Fibroblast of skin of scalp (primary cell): ENCODE measurements around the gene NOTCH2. TPM values are rescaled to one million over a fixed set of nuclear protein-coding genes. Genes with fewer than 3 reads are reported as not detected.
A peak's percentile ranks its signal among the peaks of the same experiment; 100 is the strongest.
"Not testable (repeated sequence)": the region's sequence is repeated elsewhere in the genome, so short reads cannot be mapped to it uniquely, and the experiment has no call there.

ENCODE experiments used
- DNase-seq: peaks from one replicate; pipeline ENCODE4 v3.0.0-alpha.2; 2013
- polyA plus RNA-seq, 2 experiments: library from polyadenylated mRNA; unstranded; fragments of 120-200 nt; gene quantifications; one replicate each; pipeline ENCODE4 v1.2.1, GENCODE V29; 2013; ENCODE audit not compliant: insufficient read length in 2 of 2

NOTCH2 gene
- polyA plus RNA-seq (2013, experiment 1 of 2; ENCODE audit: insufficient read length): 60.9 TPM
- 66.0 TPM for polyA plus RNA-seq (2013, experiment 2 of 2; ENCODE audit: insufficient read length)

GRCh38 chr1:120069067-120069919 lies at the start of gene NOTCH2:
TSS of gene NOTCH2 (minus strand) at chr1:120069662. CDS start at chr1:120069406, 256 bp downstream.
- peak; percentile 37 for DNase-seq

GRCh38 chr1:120117371-120118177 lies 48.1 kb upstream of the NOTCH2 start:
- DNase-seq: not testable (repeated sequence)

GRCh38 chr1:120116094-120116493 lies 46.6 kb upstream of the NOTCH2 start:
- DNase-seq: peak; percentile 35

- not testable (repeated sequence) for DNase-seq
These were observed 43.7 kb upstream of the NOTCH2 start for GRCh38 chr1:120113134-120113533.

GRCh38 chr1:120112212-120112611 lies 42.8 kb upstream of the NOTCH2 start:
- not testable (repeated sequence) for DNase-seq

- not testable (repeated sequence) for DNase-seq
These were observed 42.3 kb upstream of the NOTCH2 start for GRCh38 chr1:120111771-120112170.

GRCh38 chr1:120111008-120111407 lies 41.5 kb upstream of the NOTCH2 start:
- DNase-seq: not testable (repeated sequence)

GRCh38 chr1:120109656-120110055 lies 40.2 kb upstream of the NOTCH2 start:
- not testable (repeated sequence) for DNase-seq

- DNase-seq: not testable (repeated sequence)
These were observed 39.7 kb upstream of the NOTCH2 start for GRCh38 chr1:120109180-120109579.

- not testable (repeated sequence) for DNase-seq
These were observed 35.8 kb upstream of the NOTCH2 start for GRCh38 chr1:120105288-120105687.

GRCh38 chr1:120103768-120104167 lies 34.3 kb upstream of the NOTCH2 start:
- not testable (repeated sequence) for DNase-seq

- DNase-seq: not testable (repeated sequence)
These were observed 32.1 kb upstream of the NOTCH2 start for GRCh38 chr1:120101593-120101992.

GRCh38 chr1:120100590-120100989 lies 31.1 kb upstream of the NOTCH2 start:
- not testable (repeated sequence) for DNase-seq

GRCh38 chr1:120098986-120099759 lies 29.7 kb upstream of the NOTCH2 start:
- DNase-seq: not testable (repeated sequence)

GRCh38 chr1:120096981-120097545 lies 27.6 kb upstream of the NOTCH2 start:
- not testable (repeated sequence) for DNase-seq

- not testable (repeated sequence) for DNase-seq
These were observed 24.2 kb upstream of the NOTCH2 start for GRCh38 chr1:120093548-120094181.

- DNase-seq: not testable (repeated sequence)
These were observed 23.1 kb upstream of the NOTCH2 start for GRCh38 chr1:120092232-120093218.

GRCh38 chr1:120090830-120091229 lies 21.4 kb upstream of the NOTCH2 start:
- DNase-seq: not testable (repeated sequence)

- peak; percentile 44 for DNase-seq
These were observed 18.5 kb upstream of the NOTCH2 start for GRCh38 chr1:120087959-120088358.

- DNase-seq: not testable (repeated sequence)
These were observed 405 bp upstream of the NOTCH2 start for GRCh38 chr1:120069920-120070214.
